AG08396 (cell line): Measurements from ENCODE around the gene PTPN9.
A peak's percentile ranks its signal among the peaks of the same experiment; 100 is the strongest.
"Not testable (repeated sequence)": the region's sequence is repeated elsewhere in the genome, so short reads cannot be mapped to it uniquely, and the experiment has no call there.

ENCODE experiments used
- DNase-seq: peaks from one replicate; pipeline ENCODE4 v3.0.0; 2012; ENCODE audit warnings: low spot score, mixed read lengths

PTPN9 gene

DNA sequence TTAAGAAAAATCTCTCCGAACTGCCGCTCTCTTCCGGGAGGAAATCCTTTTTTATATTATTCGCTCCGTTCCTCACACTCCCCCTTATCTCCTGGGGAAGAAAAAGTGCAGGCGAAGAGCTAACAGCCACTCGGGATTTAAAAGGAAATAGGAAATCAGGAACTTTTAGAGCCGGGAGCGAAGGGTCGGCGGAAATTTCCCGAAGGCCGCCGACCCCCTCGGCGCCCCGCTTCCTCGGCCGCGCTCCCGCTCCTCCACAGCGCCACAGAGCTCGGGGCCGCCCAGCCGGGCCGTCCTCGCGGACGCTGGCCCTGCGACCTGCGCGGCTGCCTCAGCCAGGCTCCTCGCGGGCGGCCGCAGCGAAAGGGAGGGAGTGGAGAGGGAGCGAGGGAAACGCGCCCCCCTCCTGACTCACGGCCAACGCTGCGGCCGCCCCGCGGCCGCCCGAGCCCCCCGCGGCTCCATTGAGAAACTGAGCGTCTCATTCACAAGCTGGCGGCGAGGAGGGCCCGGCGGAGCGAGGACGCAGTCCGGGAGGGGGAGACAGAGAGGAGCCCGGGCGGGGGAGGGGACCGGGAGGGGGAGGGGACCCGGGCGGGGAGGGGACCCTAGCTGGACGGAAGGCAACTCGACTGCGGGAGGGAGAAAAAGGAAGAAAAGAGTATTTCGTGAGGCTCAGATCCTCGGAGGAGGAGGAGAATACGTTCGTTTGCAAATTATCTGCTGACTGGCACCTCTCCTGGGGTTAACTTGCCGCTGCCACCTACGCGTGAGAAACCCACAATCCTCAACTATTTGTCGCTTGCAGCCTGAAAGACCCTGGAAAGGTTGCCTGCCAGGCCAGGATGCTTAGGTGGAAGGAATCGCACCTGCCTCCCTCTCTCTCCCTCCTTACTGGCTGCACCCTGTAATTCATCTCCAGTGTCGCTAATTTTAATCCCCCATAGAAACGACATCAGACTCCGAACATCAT lies at the start of gene PTPN9:
TSS of gene PTPN9 (minus strand) at position 368 of the 973 bp plus-strand sequence. CDS start 539 bp downstream, outside the sequence.
- peak; percentile 86 for DNase-seq

GRCh38 chr15:75625542-75626347 lies 46.6 kb upstream of the PTPN9 start, which contains the start of gene SNUPN:
TSS of gene SNUPN (minus strand) at chr15:75625725. CDS start at chr15:75621051, 4,674 bp downstream.
- peak; percentile 94 for DNase-seq

DNA sequence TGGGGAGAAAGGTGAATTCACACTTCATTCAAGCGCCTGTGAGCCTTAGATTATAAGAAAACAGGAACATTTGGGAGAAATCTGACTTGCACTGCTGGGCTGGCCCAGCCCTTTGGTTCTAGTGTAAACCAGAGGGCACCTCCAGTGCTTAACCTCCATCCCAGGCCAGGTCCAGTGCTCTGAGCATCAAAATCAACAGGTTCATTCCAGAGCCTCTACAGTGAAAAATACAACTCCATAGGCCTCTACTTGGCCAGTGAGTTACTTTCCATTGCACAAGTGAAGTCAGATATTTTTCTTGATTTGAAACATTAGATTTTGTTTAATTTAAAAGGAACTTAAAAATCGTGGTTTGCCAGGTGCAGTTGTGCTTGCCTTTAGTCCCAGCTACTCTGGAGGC lies 43.4 kb upstream of the PTPN9 start:
- no peak for DNase-seq

DNA sequence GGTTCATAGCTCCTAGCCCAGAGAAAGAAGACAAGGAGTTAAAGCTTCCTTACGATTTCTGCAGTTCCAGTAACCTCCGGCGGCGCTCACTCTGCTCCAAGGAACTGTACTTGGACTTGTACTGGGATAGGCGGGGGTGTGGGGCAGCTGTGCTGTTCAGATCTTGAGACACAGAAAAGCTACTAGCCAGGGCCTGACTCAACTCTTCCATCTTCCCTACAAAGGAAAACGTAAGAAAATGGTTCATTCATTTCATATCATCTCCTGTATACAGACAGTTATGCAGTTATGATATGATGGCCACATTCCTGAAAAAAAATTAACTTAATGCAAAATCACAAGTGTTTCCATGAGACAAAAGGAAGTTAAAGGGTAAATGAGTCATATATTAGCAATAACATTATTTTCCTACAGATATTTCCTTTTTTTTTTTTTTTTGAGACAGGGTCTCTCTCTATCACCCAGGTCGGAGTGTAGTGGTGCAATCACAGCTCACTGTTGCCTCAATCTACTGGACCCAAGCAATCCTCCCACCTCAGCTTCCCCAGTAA lies 41.8 kb upstream of the PTPN9 start:
- DNase-seq, result peak; percentile 90

DNA sequence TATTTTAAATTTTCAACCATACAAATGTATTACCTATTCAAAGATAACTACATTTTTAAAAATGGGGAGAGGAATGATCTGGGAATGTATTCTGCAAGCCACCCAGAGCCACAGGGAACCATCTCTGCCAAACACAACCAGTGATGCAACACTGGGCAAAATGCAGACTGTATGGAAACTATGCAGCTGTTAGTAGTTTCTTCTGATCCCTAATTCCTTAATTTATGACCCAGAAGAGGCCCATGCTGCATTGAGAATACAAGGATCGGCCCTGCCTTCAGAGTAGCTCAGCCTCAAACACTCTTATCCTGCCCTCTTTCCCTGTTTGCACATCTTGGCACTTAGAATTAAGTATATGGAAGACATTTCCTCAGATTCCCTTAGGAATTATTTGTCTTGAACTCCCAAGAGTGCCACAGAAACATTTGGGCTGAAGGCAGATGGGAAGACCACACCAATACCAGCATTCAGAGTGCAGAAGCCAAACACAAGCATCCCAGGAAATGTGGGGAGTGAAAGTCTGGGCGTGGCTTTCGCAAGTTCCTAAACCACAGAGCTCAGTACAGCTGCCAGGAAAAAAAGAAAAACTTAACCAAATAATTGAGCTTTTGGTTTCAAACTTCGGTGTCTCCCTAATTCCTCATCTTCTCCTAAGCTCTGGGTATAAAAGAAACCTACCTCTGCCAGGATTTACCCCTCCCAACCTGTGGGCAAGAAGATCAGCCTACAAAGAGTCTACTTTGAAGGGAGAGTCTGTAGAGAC lies 41.1 kb upstream of the PTPN9 start:
- DNase-seq, result peak; percentile 52

GRCh38 chr15:75616766-75617165 lies 37.7 kb upstream of the PTPN9 start:
- no peak for DNase-seq

- DNase-seq, result no peak
These were observed 27.9 kb upstream of the PTPN9 start for GRCh38 chr15:75606711-75607699.

DNA sequence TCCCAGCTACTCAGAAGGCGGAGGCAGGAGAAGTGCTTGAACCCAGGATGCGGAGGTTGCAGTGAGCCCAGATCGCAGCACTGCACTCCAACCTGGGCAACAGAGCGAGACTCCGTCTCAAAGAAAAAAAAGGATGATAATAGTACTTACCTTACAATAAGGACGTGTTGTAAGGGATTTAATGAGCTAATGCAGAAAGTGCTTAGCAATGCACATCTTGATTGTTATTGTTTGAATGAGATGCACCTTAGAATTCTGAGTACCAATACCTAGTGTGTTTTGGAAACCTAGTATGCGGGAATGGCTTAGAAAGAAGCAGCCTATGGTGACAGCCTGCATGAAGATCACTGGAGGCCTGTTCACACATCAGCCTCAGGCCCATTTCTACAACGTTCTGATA lies 26.9 kb upstream of the PTPN9 start:
- DNase-seq, result no peak

- DNase-seq, result no peak
These were observed 20.3 kb upstream of the PTPN9 start for GRCh38 chr15:75599401-75599800.

DNA sequence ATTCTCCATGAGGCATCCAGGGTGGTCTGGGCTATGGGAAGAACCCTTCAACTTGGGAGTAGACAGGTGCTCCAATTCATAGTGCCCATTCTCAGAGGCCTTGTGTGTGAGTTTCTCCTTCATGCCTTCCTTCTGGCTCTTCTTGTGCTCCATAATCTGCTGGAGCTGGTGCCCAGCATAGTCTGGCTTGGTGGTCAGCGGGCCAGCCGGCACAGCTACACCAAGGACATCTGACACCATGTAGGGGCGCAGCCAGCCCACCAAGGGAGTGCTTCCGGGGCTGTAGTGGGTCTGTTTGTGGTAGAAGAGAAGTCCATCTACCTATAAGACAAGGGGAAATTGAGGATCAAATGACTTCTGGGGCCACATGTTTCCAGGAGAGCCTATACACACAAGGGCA lies 19.2 kb upstream of the PTPN9 start:
- no peak for DNase-seq

DNA sequence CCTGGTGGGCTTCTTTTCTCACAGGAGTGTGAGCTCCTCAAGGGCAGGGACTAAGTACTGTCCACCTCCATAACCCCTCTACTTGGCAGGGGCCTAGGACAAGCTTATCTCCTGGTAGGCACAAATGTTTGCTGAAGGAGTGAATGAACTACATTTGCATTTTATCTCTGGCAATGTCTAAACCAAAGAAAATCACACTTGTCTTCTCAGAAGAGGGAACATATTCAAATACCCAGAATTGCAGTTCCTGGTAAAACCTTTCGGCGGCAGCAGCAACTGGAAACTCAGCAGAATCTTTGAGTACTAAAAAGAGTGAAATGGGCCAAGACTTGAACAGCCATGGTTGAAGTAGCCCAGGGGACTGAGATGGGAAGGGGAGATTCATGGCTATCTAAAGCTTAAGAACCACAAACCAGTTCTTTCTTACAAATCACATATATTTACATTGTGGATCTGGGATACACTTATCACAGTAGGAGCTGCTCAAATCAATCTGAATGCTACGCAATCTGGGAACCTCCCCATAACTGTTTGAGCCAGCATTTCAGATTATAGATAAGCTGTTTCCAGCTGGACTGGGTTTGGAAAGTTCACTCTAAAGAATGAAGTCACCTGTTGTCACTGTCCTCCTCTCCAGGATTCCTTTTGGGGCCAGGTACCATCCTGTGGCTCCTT lies 18.7 kb upstream of the PTPN9 start:
- DNase-seq, result no peak

- DNase-seq, result no peak
These were observed 17.7 kb upstream of the PTPN9 start for GRCh38 chr15:75596703-75597345.

GRCh38 chr15:75594276-75594675 lies 15.2 kb upstream of the PTPN9 start:
- DNase-seq, result no peak

DNA sequence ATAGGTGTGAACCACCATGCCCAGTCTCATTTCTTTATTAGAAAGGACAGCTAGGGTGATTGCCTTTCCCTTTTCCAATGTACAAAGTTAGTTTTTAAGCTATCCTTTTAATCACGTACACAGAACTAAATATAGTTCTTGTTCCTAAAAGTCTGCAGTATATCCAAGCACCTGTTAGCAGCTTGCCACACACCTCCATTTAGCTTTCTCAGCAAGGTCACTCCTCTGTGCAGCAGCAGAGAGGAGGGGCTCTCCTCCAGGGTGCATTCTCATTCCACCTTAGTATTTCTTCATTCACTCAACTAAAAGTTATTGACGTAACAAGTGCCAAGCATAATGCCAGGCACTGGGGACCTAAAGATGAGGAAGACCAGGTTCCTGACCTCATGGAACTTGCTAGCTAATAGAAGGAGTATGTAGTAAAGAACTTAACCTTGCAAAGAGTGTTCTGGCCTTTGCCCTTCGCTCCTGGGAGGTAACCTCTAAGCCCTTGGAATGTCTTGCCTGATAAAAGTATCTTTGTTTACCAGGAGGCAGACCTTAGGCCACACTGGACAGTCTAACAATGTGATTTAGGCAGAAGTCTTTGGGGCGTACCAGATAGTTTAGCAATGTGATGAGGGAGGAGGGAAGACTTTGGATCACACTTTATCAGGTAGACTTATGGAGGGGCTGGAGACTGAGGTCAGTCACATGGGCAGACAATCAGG lies 12.7 kb upstream of the PTPN9 start:
- no peak for DNase-seq

- no peak for DNase-seq
These were observed 11.1 kb upstream of the PTPN9 start for GRCh38 chr15:75590239-75590638.

DNA sequence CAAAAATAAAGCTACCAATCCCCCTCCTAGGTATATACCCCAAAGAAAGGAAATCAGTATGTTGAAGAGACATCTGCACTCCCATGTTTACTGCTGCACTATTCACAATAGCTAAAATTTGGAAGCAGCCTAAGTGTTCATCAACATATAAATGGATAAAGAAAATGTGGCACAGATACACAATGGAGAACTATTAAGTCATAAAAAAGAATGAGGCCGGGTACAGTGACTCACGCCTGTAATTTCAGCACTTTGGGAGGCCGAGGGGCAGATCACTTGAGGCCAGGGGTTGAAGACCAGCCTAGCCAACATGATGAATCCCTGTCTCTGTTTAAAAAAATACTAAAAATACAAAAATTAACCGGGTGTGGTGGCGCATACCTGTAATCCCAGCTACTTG lies 10.0 kb upstream of the PTPN9 start:
- DNase-seq, result no peak

DNA sequence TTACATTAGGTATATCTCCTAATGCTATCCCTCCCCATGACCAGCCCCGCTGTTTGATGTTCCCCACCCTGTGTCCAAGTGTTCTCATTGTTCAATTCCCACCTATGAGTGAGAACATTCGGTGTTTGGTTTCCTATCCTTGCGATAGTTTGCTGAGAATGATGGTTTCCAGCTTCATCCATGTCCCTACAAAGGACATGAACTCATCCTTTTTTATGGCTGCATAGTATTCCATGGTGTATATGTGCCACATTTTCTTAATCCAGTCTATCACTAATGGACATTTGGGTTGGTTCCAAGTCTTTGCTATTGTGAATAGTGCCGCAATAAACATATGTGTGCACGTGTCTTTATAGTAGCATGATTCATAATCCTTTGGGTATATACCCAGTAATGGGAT lies 7.3 kb upstream of the PTPN9 start:
- DNase-seq, result not testable (repeated sequence)

DNA sequence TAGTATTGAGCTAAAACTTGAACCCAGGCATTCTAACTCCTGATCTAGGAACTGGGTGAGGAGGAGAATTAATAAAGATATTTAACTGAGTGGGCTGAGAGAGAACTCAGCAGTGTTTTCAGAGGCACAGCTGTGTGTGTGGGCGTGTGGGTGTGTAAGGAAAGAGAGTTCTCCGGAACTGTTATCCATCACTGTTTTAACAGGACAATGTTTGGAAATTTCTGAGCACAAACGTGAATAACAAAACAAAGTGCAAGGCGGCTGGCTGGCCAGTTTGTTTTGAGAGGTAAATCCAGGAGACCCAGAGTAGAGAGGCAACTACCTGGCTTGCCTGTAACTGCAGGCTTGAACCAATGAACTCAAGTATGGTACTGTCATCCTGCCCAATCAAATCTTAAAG lies 5.0 kb upstream of the PTPN9 start:
- no peak for DNase-seq

GRCh38 chr15:75583701-75584100 lies 4.6 kb upstream of the PTPN9 start:
- no peak for DNase-seq
